GM18502 (cell line): Measurements from ENCODE around the gene HLA-DQA2.
"Not testable (repeated sequence)": the region's sequence is repeated elsewhere in the genome, so short reads cannot be mapped to it uniquely, and the experiment has no call there.

Experiments
- ATAC-seq: cut with Tn5 transposase; IDR thresholded peaks from one replicate; pipeline ENCODE4 v1.9.1; 2021; ENCODE audit warnings: mild to moderate bottlenecking; ENCODE audit not compliant: unreplicated experiment, poor library complexity

Gene HLA-DQA2

DNA sequence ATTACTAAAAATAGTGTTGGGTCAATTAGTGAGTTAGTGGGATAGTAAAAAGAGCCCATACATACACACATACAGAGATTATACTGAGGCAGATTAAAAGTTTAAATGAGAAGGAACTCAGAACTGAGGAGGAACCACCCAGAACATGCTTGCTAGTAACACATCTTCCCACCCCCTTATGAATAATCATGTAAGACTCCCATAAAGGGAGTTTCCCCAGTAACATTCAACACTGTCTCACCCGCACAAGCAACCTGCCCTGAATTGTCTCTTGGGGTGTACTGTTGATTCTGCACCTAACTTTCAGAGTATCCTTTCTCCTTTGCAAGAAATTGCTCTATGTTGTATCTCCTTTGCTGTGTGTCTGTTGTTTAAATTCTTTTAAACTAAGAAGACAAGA, 33.2 kb downstream of the HLA-DQA2 start:
- no peak for ATAC-seq

DNA sequence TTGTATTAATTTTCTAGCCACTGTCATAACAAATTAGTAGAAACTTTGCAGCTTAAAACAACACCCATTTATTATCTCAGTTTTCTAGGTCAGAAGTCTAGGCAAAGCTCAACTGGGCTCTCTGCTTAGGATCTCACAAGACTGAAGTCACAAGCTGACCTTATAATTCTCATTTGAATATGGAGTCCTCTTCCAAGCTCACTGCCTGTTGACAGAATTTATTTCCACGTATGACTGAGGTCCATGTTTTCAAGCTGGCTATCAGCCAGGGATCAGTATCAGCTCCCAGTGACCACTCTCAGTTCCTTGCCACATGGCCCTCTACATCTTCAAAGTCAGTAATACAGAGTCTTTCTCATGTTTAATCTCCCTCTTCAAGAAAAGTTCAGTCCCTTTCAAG, 33.9 kb downstream of the HLA-DQA2 start:
- ATAC-seq: no peak

DNA sequence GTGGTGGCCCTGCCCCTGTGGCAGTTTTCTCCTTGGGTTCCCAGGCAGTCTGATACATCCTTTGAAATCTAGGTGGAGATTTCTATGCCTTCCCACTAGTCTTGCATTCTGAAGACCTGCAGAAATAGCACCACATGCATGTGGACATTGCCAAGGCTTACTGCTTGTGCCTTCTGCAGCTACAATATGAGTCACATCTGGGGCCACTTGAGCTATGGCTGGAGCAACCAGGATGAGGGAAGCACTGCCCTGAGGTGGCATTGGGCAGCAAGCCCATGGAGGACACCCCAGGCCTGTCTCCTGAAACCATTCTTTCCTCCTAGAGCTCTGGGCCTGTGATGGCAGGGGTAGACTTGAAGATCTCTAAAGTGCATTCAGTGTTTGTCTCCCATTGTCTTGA, 37.8 kb downstream of the HLA-DQA2 start:
- ATAC-seq: no peak

DNA sequence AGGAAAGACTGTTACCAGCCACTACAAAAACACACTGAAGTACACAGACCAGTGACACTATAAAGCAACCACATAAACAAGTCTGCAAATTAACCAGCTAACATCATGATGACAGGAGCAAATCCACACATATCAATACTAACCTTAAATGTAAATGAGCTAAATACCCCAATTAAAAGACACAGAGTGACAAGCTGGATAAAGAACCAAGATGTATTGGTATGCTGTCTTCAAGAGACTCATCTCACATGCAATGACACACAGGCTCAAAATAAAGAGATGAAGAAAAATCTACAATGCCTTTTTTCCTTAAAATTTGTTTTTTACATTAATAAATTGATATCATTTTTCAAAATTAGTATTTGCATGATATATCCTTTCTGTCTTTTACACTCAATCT, 41.7 kb downstream of the HLA-DQA2 start:
- not testable (repeated sequence) for ATAC-seq

DNA sequence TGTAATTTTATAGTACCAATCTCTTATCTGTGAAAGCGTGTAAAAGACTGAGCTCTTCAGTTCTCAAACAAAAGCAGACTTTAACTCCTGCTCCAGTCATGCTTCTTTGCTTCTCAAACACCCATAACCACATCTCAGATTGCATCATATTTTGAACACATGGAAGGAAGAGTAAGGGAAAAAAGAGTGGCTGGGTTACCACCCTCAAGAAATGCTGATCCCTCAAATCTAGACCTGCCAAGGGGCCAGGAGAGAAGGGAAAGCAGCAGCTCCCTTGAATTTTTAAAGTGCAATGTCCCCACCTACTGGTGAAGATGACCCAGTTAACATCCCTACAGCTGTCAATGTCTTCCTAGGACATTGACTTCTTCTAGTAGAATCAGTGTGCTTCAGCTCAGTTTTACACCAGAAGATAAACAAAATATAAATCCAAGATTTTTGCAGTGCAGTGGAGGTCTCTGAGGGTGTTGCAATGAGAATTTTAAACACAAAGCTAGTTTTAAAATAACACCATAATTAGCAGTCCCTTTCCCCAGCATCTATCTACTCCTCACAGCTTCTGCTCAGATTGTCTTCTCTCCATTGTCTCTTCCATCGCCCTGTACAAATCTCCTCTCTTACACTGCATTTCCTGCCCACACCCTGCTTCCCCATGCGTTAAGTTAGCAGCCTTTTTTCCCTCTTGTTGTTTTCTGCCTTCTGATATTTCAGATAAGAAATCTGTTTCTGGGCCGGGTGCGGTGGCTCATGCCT, 44.8 kb downstream of the HLA-DQA2 start:
- no peak for ATAC-seq

DNA sequence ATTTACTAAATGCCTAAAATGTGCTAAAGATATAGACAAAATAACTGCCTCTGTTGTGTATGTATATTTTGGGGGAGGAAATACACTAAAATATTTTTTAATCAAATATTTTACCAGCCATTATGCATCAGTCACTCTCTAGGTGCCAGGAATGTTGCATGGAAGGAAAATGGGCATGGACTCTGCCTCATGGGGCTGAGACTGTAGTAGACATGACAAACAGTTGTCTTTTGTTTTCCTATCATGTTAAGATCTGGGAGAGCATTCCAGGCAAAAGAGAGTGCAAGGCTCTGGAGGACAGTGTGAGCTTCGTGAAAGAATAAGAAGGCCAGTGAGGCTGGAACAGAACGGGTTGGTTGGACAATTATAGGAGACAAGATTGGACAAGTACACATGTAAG, 49.1 kb downstream of the HLA-DQA2 start:
- no peak for ATAC-seq

DNA sequence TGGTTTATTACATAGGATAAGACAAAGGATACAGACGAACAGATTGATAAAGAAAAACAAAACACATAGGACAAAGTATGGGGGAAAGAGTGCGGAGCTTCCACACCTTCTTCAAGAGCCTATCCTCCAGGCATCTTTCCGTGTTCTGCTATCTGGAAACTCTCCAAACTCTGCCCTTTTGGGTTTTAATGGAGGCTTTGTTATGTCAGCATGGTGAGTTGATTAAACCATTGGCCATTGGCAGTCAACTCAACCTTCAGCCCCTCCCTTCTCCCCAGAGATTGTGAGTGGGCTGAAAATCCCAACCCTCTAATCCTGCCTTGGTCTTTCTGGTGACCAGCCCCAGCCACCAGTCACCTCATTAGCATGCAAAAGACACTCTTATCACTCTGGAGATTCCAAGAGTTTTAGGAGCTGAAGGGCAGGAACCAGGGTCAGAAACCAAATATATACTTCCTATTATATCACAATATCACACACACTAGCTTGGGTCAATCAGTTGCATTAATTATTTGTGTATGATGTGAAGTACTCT, 51.8 kb downstream of the HLA-DQA2 start:
- no peak for ATAC-seq

DNA sequence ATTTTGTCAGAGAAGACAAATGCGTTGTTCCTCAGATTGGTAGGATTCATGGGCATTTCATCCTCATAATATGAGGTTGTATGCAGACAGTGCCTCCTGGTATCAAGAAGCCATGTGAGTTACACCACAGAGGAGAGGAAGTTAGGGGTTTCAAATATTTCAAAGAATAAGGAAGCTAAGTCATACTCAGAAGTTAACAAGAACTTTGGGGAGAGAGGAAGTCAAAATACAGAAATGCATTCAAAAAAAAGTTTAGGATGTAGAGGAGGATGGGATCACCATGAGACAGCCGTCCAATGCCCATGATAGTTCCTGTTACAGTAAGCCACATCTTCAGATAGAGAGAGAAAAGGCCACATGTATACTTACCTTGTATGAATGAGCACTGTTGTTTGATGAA, 53.3 kb downstream of the HLA-DQA2 start:
- no peak for ATAC-seq
